ENCODE data around the gene RTN4.

The RTN4 gene

DNA sequence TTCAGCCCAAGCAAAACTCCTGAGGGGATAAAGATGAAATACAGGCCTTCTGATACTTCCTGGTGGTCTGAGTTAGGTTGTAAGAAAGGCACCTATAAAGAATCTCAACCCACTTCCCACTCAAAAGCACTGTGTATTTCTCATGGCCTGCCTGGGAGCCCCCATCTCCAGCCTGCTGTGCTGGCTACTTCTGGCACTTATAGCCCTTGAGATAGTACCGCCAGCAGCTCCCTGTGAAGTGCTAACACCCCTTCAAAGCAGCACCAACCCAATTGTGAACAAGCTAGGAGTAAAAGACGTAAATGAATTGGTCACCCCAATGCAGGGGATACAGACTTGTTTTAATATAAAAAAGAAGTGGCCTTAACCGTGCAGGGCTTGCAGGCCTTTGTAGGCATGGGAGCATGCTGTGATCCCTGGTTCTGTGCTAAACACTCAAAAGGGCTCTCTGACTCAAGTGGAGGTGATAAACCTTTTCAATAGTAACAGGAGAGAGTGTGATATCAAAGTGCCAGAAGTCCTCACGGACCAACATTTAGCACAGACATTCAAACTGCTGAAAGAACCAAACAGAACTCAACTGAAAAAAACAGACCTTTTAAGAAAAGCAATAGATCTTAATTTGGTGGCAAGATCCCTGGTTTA, 80.8 kb downstream of the RTN4 start:
- Histone ChIP-seq H3K27me3 (ENCODE audit: insufficient read depth, low read length) (no peaks in the 10 kb centered on the region), H3K36me3 (ENCODE audit: insufficient read depth, low read length) (peaks cover 97% of the 10 kb centered on the region), H3K79me2 (ENCODE audit: insufficient read depth, low read length) (no peaks in the 10 kb centered on the region), H3K27ac (ENCODE audit: low read depth, low read length, poor library complexity, severe bottlenecking) (no peak overlapping the region), H3K4me1 (ENCODE audit: insufficient read depth, low read length, severe bottlenecking) (no peaks in the 10 kb centered on the region), H4K20me1 (ENCODE audit: insufficient read depth, low read length) (no peaks in the 10 kb centered on the region), H3K9me3 (ENCODE audit: low read length) (no peaks in the 10 kb centered on the region), H2AFZ (ENCODE audit: low read length) (no peak overlapping the region), H3F3A (ENCODE audit: insufficient read depth, low read length) (peaks cover 7% of the 10 kb centered on the region; the same call in 1 of the 2 replicates), H3K4me2 (ENCODE audit: low read length) (no peak overlapping the region), H3K9me2 (ENCODE audit: low read depth, low read length) (no peaks in the 10 kb centered on the region), H3K9ac (ENCODE audit: low read length) (no peak overlapping the region), H3K4me3 (ENCODE audit: low read depth, low read length, poor library complexity, severe bottlenecking) (no peak overlapping the region)
- TF ChIP-seq, protein P1, sequence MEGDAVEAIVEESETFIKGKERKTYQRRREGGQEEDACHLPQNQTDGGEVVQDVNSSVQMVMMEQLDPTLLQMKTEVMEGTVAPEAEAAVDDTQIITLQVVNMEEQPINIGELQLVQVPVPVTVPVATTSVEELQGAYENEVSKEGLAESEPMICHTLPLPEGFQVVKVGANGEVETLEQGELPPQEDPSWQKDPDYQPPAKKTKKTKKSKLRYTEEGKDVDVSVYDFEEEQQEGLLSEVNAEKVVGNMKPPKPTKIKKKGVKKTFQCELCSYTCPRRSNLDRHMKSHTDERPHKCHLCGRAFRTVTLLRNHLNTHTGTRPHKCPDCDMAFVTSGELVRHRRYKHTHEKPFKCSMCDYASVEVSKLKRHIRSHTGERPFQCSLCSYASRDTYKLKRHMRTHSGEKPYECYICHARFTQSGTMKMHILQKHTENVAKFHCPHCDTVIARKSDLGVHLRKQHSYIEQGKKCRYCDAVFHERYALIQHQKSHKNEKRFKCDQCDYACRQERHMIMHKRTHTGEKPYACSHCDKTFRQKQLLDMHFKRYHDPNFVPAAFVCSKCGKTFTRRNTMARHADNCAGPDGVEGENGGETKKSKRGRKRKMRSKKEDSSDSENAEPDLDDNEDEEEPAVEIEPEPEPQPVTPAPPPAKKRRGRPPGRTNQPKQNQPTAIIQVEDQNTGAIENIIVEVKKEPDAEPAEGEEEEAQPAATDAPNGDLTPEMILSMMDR (IDR thresholded peaks at IDR 0.05; ENCODE audit: low read length), result no peak
- no peak for TF ChIP-seq EZH2 (IDR thresholded peaks at IDR 0.05; ENCODE audit: borderline replicate concordance, low read length)

DNA sequence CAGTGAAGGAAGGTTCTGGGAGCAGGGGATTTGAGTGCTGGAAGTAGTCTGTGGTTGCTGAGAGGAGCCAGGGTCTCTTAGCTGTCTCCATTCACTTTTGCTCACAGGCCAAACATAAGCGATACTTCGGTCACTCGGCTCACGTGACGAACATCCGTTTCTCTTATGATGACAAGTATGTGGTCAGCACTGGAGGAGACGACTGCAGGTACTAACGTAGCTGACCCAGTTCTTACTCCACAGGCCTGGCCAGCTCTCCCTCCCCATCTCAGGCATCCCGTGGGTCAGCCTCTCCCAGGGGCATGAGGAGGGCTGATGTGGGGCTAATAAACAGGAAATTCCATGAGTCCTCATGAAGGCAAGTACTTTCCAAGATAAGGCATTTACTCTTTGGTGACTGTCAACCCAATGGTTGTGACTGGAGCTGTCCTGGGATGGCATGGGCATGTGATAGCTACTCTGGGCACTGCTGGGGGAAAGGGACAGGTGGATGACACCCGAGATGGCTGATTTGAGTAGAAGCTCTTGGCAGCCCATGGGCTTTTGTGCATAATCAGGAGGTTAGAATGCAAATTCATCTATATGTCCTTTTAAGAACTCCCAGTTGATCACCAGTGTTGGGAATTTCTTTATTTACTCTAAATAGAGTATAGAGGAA, 81.6 kb downstream of the RTN4 start:
- TF ChIP-seq EZH2 (IDR thresholded peaks at IDR 0.05; ENCODE audit: borderline replicate concordance, low read length), result no peak
- TF ChIP-seq, protein P1 (IDR thresholded peaks at IDR 0.05; ENCODE audit: low read length), result no peak
- H3F3A ChIP-seq (ENCODE audit: insufficient read depth, low read length), result peaks cover 7% of the 10 kb centered on the region; the same call in 1 of the 2 replicates
- no peaks in the 10 kb centered on the region for H3K9me3 ChIP-seq (ENCODE audit: low read length)
- H3K36me3 ChIP-seq (ENCODE audit: insufficient read depth, low read length), result peaks cover 100% of the 10 kb centered on the region
- no peaks in the 10 kb centered on the region for H3K27me3 ChIP-seq (ENCODE audit: insufficient read depth, low read length)
- H3K4me2 ChIP-seq (ENCODE audit: low read length), result no peak overlapping the region
- H3K9me2 ChIP-seq (ENCODE audit: low read depth, low read length), result no peaks in the 10 kb centered on the region
- no peak overlapping the region for H3K9ac ChIP-seq (ENCODE audit: low read length)
- no peak overlapping the region for H3K4me3 ChIP-seq (ENCODE audit: low read depth, low read length, poor library complexity, severe bottlenecking)
- no peaks in the 10 kb centered on the region for H4K20me1 ChIP-seq (ENCODE audit: insufficient read depth, low read length)
- no peak overlapping the region for H2AFZ ChIP-seq (ENCODE audit: low read length)
- no peaks in the 10 kb centered on the region for H3K4me1 ChIP-seq (ENCODE audit: insufficient read depth, low read length, severe bottlenecking)
- H3K27ac ChIP-seq (ENCODE audit: low read depth, low read length, poor library complexity, severe bottlenecking), result no peak overlapping the region
- H3K79me2 ChIP-seq (ENCODE audit: insufficient read depth, low read length), result no peaks in the 10 kb centered on the region

DNA sequence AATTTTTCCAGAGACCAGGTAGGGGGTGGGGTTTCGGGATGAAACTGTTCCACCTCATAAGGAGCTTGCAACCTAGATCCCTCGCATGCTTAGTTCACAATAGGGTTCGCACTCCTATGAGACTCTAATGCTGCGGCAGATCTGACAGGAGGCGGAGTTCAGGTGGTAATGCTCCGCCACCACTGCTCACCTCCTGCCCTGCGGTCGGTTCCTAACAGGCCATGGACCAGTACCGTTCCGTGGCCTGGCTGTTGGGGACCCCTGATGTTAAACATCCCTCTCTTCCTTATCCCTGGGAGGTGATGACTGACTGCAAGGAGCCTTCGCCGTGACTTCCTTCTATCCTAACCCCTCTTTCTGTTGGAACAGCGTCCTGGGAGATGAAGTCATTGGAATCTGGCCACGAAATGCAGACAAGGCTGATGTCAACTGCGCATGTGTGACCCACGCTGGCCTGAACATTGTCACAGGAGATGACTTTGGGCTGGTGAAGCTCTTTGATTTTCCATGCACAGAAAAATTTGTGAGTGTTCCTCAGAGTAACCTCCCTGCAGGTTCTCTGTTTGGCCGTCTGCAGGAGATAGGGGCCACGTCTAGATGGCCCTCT, 82.4 kb downstream of the RTN4 start:
- Histone ChIP-seq H3K4me2 (ENCODE audit: low read length) (no peak overlapping the region), H3K79me2 (ENCODE audit: insufficient read depth, low read length) (no peaks in the 10 kb centered on the region), H4K20me1 (ENCODE audit: insufficient read depth, low read length) (no peaks in the 10 kb centered on the region), H3K9me3 (ENCODE audit: low read length) (no peaks in the 10 kb centered on the region), H3K4me1 (ENCODE audit: insufficient read depth, low read length, severe bottlenecking) (no peaks in the 10 kb centered on the region), H3F3A (ENCODE audit: insufficient read depth, low read length) (peaks cover 7% of the 10 kb centered on the region; the same call in 1 of the 2 replicates), H3K9ac (ENCODE audit: low read length) (no peak overlapping the region), H3K27me3 (ENCODE audit: insufficient read depth, low read length) (no peaks in the 10 kb centered on the region), H3K27ac (ENCODE audit: low read depth, low read length, poor library complexity, severe bottlenecking) (no peak overlapping the region), H3K9me2 (ENCODE audit: low read depth, low read length) (no peaks in the 10 kb centered on the region), H2AFZ (ENCODE audit: low read length) (no peak overlapping the region), H3K36me3 (ENCODE audit: insufficient read depth, low read length) (peaks cover 98% of the 10 kb centered on the region), H3K4me3 (ENCODE audit: low read depth, low read length, poor library complexity, severe bottlenecking) (no peak overlapping the region)
- no peak for TF ChIP-seq EZH2 (IDR thresholded peaks at IDR 0.05; ENCODE audit: borderline replicate concordance, low read length)
- TF ChIP-seq, protein P1 (IDR thresholded peaks at IDR 0.05; ENCODE audit: low read length), result no peak
